ENCODE data around the gene PLOD3.

GRCh38 chr7:101226721-101227120 is 9.3 kb upstream of the PLOD3 start:
- no peak for TF ChIP-seq CTCF (IDR thresholded peaks at IDR 0.05; ENCODE audit: low read depth, low read length, poor library complexity, severe bottlenecking)
- no peak for TF ChIP-seq EZH2phosphoT487 (IDR thresholded peaks at IDR 0.05; ENCODE audit: borderline replicate concordance, low read length)

Measured in DOHH2 (cell line).